HCT116 (cell line): ENCODE results near the gene IFNLR1. TPM values are rescaled to one million over a fixed set of nuclear protein-coding genes. Genes with fewer than 3 reads are reported as not detected.

ENCODE experiments used
- ATAC-seq: fragments of 200-7000 bp; cut with Tn5 transposase; 2 replicates; pipeline ENCODE4 v1.9.1; 2020; ENCODE audit warnings: mild to moderate bottlenecking, moderate library complexity
- BruUV-seq: library from RNA; stranded (reverse); fragments of 400-500 nt; replicated peaks from 2 replicates; lab custom pipeline; 2021; lab: Mats Ljungman, UMichigan
- CTCF ChIA-PET: fragments of 300-600 bp; sonication (Branson Sonifier 250); formaldehyde crosslinking; loops from one replicate; lab custom pipeline; 2021; ENCODE audit warnings: antibody characterized with exemption; lab: Charles Lee
- POLR2A ChIA-PET: fragments of 300-600, 350-600 bp; sonication (Branson Sonifier 250); formaldehyde crosslinking; loops from one replicate; lab custom pipeline; 2021; ENCODE audit warnings: antibody characterized with exemption; lab: Charles Lee
- RAD21 ChIA-PET, 2 experiments: fragments of 300-600 bp; sonication (Branson Sonifier 250); formaldehyde crosslinking; loops; one replicate each; lab custom pipeline; 2023; ENCODE audit warnings: low total read pairs in 2 of 2; ENCODE audit not compliant: uncharacterized antibody in 2 of 2, unreplicated experiment in 2 of 2, low non-redundant PET in 1 of 2; lab: Charles Lee
- DNase-seq: peaks from one replicate; pipeline ENCODE4 v3.0.0-alpha.2; 2010; ENCODE audit warnings: low read depth, low spot score
- H2AFZ ChIP-seq: fragments of 200-600 bp; shearing (Covaris generic), sonication (generic); 2 replicates; pipeline ENCODE4 v1.6.1; 2017; ENCODE audit warnings: low read depth, mixed run types, mixed read lengths, antibody characterized with exemption, low read length; ENCODE audit not compliant: poor library complexity, severe bottlenecking
- H3K27ac ChIP-seq: 2 replicates; pipeline ENCODE4 v1.5.1; 2012; ENCODE audit warnings: low read depth, low read length
- H3K27me3 ChIP-seq: fragments of 200-600 bp; sonication (generic); 2 replicates; pipeline ENCODE4 v1.6.1; 2016; ENCODE audit warnings: mixed run types, low read length, mixed read lengths; ENCODE audit not compliant: insufficient read depth
- H3K36me3 ChIP-seq, 2 experiments: fragments of 200-500 bp in 1 of 2; fragments of 200-600 bp in 1 of 2; sonication (Bioruptor generic) in 1 of 2; sonication (generic) in 1 of 2; 2 replicates each; pipeline versions ENCODE4 v1.5.1 to v1.6.1; 2014 to 2016; ENCODE audit warnings: low read length in 2 of 2, inconsistent platforms in 1 of 2, mixed read lengths in 1 of 2, mixed run types in 1 of 2; ENCODE audit not compliant: insufficient read depth in 2 of 2, control insufficient read depth in 1 of 2
- H3K4me1 ChIP-seq, 2 experiments: fragments of 200-600 bp in 1 of 2; sonication (generic) in 1 of 2; 2 replicates each; pipeline versions ENCODE4 v1.5.1 to v1.6.1; 2012 to 2017; ENCODE audit warnings: low read length in 2 of 2, inconsistent platforms in 1 of 2, mild to moderate bottlenecking in 1 of 2, mixed read lengths in 1 of 2, mixed run types in 1 of 2, moderate library complexity in 1 of 2; ENCODE audit not compliant: insufficient read depth in 2 of 2, control insufficient read depth in 1 of 2
- H3K4me2 ChIP-seq: fragments of 200-600 bp; sonication (generic); 2 replicates; pipeline ENCODE4 v1.6.1; 2017; ENCODE audit warnings: mixed run types, low read length, mixed read lengths
- H3K4me3 ChIP-seq, 2 experiments: fragments of 200-600 bp in 1 of 2; sonication (generic) in 1 of 2; replicated peaks in 1 of 2; 2 replicates each; pipeline ENCODE4 v1.5.1; 2011 to 2016; ENCODE audit warnings: low read length in 2 of 2, control low read depth in 1 of 2, low read depth in 1 of 2, mild to moderate bottlenecking in 1 of 2, mixed read lengths in 1 of 2, mixed run types in 1 of 2
- H3K79me2 ChIP-seq: fragments of 200-600 bp; sonication (generic); 2 replicates; pipeline ENCODE4 v1.6.1; 2017; ENCODE audit warnings: mild to moderate bottlenecking, mixed run types, low read length, moderate library complexity, mixed read lengths; ENCODE audit not compliant: insufficient read depth
- H3K9ac ChIP-seq: fragments of 200-600 bp; sonication (generic); 2 replicates; pipeline ENCODE4 v1.6.1; 2016; ENCODE audit warnings: low read length, mixed read lengths
- H3K9me2 ChIP-seq: fragments of 200-600 bp; sonication (generic), shearing (Covaris generic); 2 replicates; pipeline ENCODE4 v1.6.1; 2017; ENCODE audit warnings: mixed run types, mild to moderate bottlenecking, moderate library complexity; ENCODE audit not compliant: insufficient read depth
- H3K9me3 ChIP-seq, 2 experiments: fragments of 200-500 bp in 1 of 2; fragments of 200-600 bp in 1 of 2; sonication (Bioruptor generic) in 1 of 2; sonication (generic) in 1 of 2; 2 replicates each; pipeline ENCODE4 v1.6.1; 2014 to 2017; ENCODE audit warnings: low read length in 2 of 2, mixed read lengths in 2 of 2, inconsistent platforms in 1 of 2, low read depth in 1 of 2, mild to moderate bottlenecking in 1 of 2, mixed run types in 1 of 2, moderate library complexity in 1 of 2; ENCODE audit not compliant: control insufficient read depth in 1 of 2, insufficient read depth in 1 of 2
- H4K20me1 ChIP-seq: fragments of 200-600 bp; sonication (generic), shearing (Covaris generic); 2 replicates; pipeline ENCODE4 v1.6.1; 2017; ENCODE audit warnings: mixed run types, mild to moderate bottlenecking, moderate library complexity; ENCODE audit not compliant: insufficient read depth
- ATF3 ChIP-seq: IDR thresholded peaks from 2 replicates; pipeline ENCODE4 v1.6.1; 2012
- CBX3 ChIP-seq: IDR thresholded peaks from 2 replicates; pipeline ENCODE4 v1.6.1; 2012; ENCODE audit warnings: low read depth
- CEBPB ChIP-seq: IDR thresholded peaks from 2 replicates; pipeline ENCODE4 v1.6.1; 2012; ENCODE audit warnings: low read depth
- CTCF ChIP-seq, 3 experiments: fragments of 200-600 bp in 1 of 3; sonication (generic) in 1 of 3; IDR thresholded peaks in 2 of 3; conservative IDR thresholded peaks in 1 of 3; 2 replicates each; pipeline ENCODE4 v1.5.1; 2012 to 2017; ENCODE audit warnings: low read depth in 2 of 3, low read length in 2 of 3, antibody characterized with exemption in 1 of 3, borderline replicate concordance in 1 of 3, control low read depth in 1 of 3, mild to moderate bottlenecking in 1 of 3, mixed read lengths in 1 of 3, mixed run types in 1 of 3, moderate library complexity in 1 of 3; ENCODE audit not compliant: insufficient read depth in 1 of 3
- EGR1 ChIP-seq: IDR thresholded peaks from 2 replicates; pipeline ENCODE4 v1.6.1; 2012; ENCODE audit warnings: low read depth
- ELF1 ChIP-seq: IDR thresholded peaks from 2 replicates; pipeline ENCODE4 v1.6.1; 2012; ENCODE audit warnings: low read depth, borderline replicate concordance
- EZH2 ChIP-seq: fragments of 200-600 bp; sonication (generic); IDR thresholded peaks from 2 replicates; pipeline ENCODE4 v1.6.1; 2017; ENCODE audit warnings: antibody characterized with exemption, mixed run types
- FOSL1 ChIP-seq: IDR thresholded peaks from 2 replicates; pipeline ENCODE4 v1.6.1; 2012; ENCODE audit warnings: low read depth
- JUND ChIP-seq: IDR thresholded peaks from 2 replicates; pipeline ENCODE4 v1.6.1; 2012
- MAX ChIP-seq: IDR thresholded peaks from 2 replicates; pipeline ENCODE4 v1.6.1; 2012
- POLR2A ChIP-seq: IDR thresholded peaks from 2 replicates; pipeline ENCODE4 v1.7.0; 2011; ENCODE audit warnings: borderline replicate concordance; ENCODE audit not compliant: insufficient read depth, insufficient read length; ENCODE audit errors: extremely low read depth
- POLR2AphosphoS5 ChIP-seq: IDR thresholded peaks from 2 replicates; pipeline ENCODE4 v1.6.1; 2011; ENCODE audit warnings: mild to moderate bottlenecking, low read depth, low read length, moderate library complexity
- RAD21 ChIP-seq: IDR thresholded peaks from 2 replicates; pipeline ENCODE4 v1.6.1; 2012; ENCODE audit warnings: low read depth, mild to moderate bottlenecking
- REST ChIP-seq: IDR thresholded peaks from 2 replicates; pipeline ENCODE4 v1.6.1; 2012; ENCODE audit warnings: low read depth
- SP1 ChIP-seq: IDR thresholded peaks from 2 replicates; pipeline ENCODE4 v1.6.1; 2012; ENCODE audit warnings: low read depth
- SRF ChIP-seq: IDR thresholded peaks from 2 replicates; pipeline ENCODE4 v1.6.1; 2012; ENCODE audit warnings: low read depth
- TCF7L2 ChIP-seq: IDR thresholded peaks from 2 replicates; pipeline ENCODE4 v1.7.0; 2011; ENCODE audit warnings: borderline replicate concordance, inconsistent platforms; ENCODE audit not compliant: insufficient read depth, insufficient read length; ENCODE audit errors: extremely low read depth
- YY1 ChIP-seq: IDR thresholded peaks from 2 replicates; pipeline ENCODE4 v1.6.1; 2011; ENCODE audit warnings: low read length, low read depth, moderate library complexity, mild to moderate bottlenecking; ENCODE audit not compliant: insufficient replicate concordance; ENCODE audit errors: extremely low read depth
- ZFX ChIP-seq: fragments of 450-650 bp; IDR thresholded peaks from 2 replicates; pipeline ENCODE4 v1.6.1; 2017
- intact Hi-C: fragments of 100-400 bp; cut with micrococcal nuclease; formaldehyde crosslinking; loops from 2 replicates; pipeline ENCODE4 v1.10.0; 2022
- total RNA-seq: library from RNA; stranded (reverse); gene quantifications from one replicate; pipeline ENCODE4 v1.2.1, GENCODE V29; 2021; ENCODE audit not compliant: unreplicated experiment
- TF ChIP-seq, protein P1 (sequence below): IDR thresholded peaks from 2 replicates; pipeline ENCODE4 v1.6.1; 2011; ENCODE audit warnings: mild to moderate bottlenecking, low read length, moderate library complexity; ENCODE audit not compliant: insufficient replicate concordance; ENCODE audit errors: extremely low read depth

Gene IFNLR1
- total RNA-seq, 1 experiment from 2014 or later, result 7.6 TPM

DNA sequence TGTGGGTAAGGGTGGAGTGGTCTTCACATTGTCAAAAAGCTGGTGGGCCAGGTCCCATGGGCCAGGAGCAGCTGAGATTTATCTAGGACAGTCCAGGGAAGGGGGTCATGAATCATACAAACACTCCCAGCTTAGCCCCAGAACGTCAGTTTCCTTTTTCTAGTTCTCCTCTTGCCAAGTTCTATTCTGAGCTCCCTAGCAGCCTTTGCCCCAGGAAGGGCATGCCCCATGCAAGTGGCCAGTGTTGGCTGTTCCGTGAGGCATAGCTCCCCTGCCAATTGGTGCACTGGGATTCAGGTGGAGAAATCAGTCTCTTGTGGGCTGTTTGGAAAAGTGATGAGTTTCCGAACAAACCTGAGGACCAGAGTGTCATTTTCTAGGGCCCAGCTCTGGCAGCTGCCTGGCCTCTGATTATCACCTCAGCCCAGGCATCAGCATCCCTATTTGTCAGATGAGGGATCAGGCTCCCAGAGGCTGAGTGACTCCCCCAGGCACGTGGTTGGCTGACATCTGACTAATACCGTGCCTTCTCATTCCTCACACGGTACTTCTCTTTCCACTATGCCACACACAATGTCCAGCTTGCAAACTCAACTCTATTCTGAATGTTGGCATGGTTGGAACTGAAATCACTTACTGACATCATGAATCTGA lies 60.9 kb downstream of the IFNLR1 start:
- no peaks in the 10 kb centered on the region for H3K9me2 ChIP-seq
- BruUV-seq, result no TSS peak
- no peak overlapping the region for H3K4me3 ChIP-seq
- H3K79me2 ChIP-seq, result no peaks in the 10 kb centered on the region
- no peaks in the 10 kb centered on the region for H4K20me1 ChIP-seq
- TF ChIP-seq CTCF (IDR thresholded peaks at IDR 0.05 in 2 of 3, conservative IDR thresholded peaks at IDR 0.05 in 1 of 3; ENCODE audit: borderline replicate concordance in 1 of 3, insufficient read depth in 1 of 3, low read depth in 2 of 3, low read length in 2 of 3) (no peak), EGR1 (no peak), YY1 (no peak), RAD21 (no peak), SRF (no peak), FOSL1 (no peak), SP1 (no peak), EZH2 (no peak), POLR2A (no peak), MAX (no peak), TCF7L2 (no peak), JUND (no peak), CBX3 (no peak), ATF3 (no peak), ELF1 (no peak), CEBPB (no peak), POLR2AphosphoS5 (no peak), REST (no peak), ZFX (no peak)
- TF ChIP-seq, protein P1, sequence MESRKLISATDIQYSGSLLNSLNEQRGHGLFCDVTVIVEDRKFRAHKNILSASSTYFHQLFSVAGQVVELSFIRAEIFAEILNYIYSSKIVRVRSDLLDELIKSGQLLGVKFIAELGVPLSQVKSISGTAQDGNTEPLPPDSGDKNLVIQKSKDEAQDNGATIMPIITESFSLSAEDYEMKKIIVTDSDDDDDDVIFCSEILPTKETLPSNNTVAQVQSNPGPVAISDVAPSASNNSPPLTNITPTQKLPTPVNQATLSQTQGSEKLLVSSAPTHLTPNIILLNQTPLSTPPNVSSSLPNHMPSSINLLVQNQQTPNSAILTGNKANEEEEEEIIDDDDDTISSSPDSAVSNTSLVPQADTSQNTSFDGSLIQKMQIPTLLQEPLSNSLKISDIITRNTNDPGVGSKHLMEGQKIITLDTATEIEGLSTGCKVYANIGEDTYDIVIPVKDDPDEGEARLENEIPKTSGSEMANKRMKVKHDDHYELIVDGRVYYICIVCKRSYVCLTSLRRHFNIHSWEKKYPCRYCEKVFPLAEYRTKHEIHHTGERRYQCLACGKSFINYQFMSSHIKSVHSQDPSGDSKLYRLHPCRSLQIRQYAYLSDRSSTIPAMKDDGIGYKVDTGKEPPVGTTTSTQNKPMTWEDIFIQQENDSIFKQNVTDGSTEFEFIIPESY, result no peak
- peaks cover 0 to 4% of the 10 kb centered on the region in 2 experiments; a peak in 1 of 4 replicates for H3K36me3 ChIP-seq
- ChIA-PET CTCF (interaction anchor here (1.1 kb wide), 1 partner anchor 24 kb away, joined by 4 read pairs; no protein-coding TSS in a partner anchor), POLR2A (interaction anchor here (0.6 kb wide), 1 partner anchor 24 kb away, joined by 4 read pairs; no protein-coding TSS in a partner anchor), RAD21 (no interaction called here)
- H3K4me1 ChIP-seq, result no peaks in the 10 kb centered on the region
- no peak overlapping the region for H3K4me2 ChIP-seq
- ATAC-seq, result no peak
- H3K9me3 ChIP-seq, result peaks cover 0 to 9% of the 10 kb centered on the region in 2 experiments; a peak in 1 of 4 replicates
- H2AFZ ChIP-seq, result no peak overlapping the region
- H3K27ac ChIP-seq, result no peak overlapping the region
- no peaks in the 10 kb centered on the region for H3K27me3 ChIP-seq
- DNase-seq, result no peak
- intact Hi-C loops, result no loop called here
- no peak overlapping the region for H3K9ac ChIP-seq
